Measurements from ENCODE around the gene ERVV-1. TPM values are rescaled to one million over a fixed set of nuclear protein-coding genes. Genes with fewer than 3 reads are reported as not detected.
"Not testable (repeated sequence)": the region's sequence is repeated elsewhere in the genome, so short reads cannot be mapped to it uniquely, and the experiment has no call there.

Gene ERVV-1
- not detected for polyA plus RNA-seq (2013, experiment 1 of 2)
- not detected for polyA plus RNA-seq (2013, experiment 2 of 2)

DNA sequence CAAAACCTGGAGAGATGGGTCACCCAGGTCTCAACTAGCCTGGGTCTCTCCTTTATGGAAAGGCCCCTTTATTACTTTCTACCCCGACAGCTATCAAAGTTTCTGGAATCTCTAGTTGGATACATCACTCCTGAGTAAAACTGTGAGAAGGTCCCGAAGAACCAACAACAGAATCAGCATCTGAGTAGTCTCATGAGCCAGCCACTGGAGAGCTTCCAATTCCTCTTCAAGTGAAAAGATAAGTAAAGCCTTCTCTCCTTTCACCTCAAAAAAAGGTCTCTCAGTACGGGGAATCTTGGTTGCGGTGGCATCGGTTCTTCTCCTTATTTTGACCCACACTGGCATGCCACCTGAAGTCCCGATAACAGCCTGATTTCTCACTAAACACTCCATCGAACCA, at the start of gene ERVV-1:
Gene ERVV-1, plus strand, starts transcription at position 301 of the 400 bp plus-strand sequence. CDS start 170 bp downstream, outside the sequence.
- 92% methylated on average over 7 of the region's 7 CpGs for WGBS
- Histone ChIP-seq H3K27me3 (ENCODE audit: insufficient read depth, low read length) (no peaks in the 10 kb centered on the region), H3K9ac (ENCODE audit: low read depth, low read length) (no peak within 1 kb of the TSS), H3K4me1 (ENCODE audit: insufficient read depth, low read length) (no peaks in the 10 kb centered on the region), H3K36me3 (ENCODE audit: insufficient read depth, low read length) (no peaks in the 10 kb centered on the region), H3K9me3 (ENCODE audit: insufficient read depth, low read depth, low read length) (no peaks in the 10 kb centered on the region), H3K4me3 (ENCODE audit: low read length) (no peak within 1 kb of the TSS), H3K27ac (ENCODE audit: low read depth, low read length) (no peak within 1 kb of the TSS)

- Histone ChIP-seq H3K4me3 (ENCODE audit: low read length) (no peak overlapping the region), H3K9ac (ENCODE audit: low read depth, low read length) (no peak overlapping the region), H3K4me1 (ENCODE audit: insufficient read depth, low read length) (peaks cover 8% of the 10 kb centered on the region), H3K36me3 (ENCODE audit: insufficient read depth, low read length) (peaks cover 9% of the 10 kb centered on the region; the same call in 1 of the 2 replicates), H3K27ac (ENCODE audit: low read depth, low read length) (no peak overlapping the region), H3K27me3 (ENCODE audit: insufficient read depth, low read length) (no peaks in the 10 kb centered on the region), H3K9me3 (ENCODE audit: insufficient read depth, low read depth, low read length) (peaks cover 9% of the 10 kb centered on the region; the same call in 1 of the 2 replicates)
- 100% methylated on average over 2 of the region's 2 CpGs for WGBS
Observed at GRCh38 chr19:52967772-52968171, 45.9 kb upstream of the ERVV-1 start.

- Histone ChIP-seq H3K36me3 (ENCODE audit: insufficient read depth, low read length) (peaks cover 17% of the 10 kb centered on the region), H3K27ac (ENCODE audit: low read depth, low read length) (no peak overlapping the region), H3K9ac (ENCODE audit: low read depth, low read length) (no peak overlapping the region), H3K4me3 (ENCODE audit: low read length) (no peak overlapping the region), H3K4me1 (ENCODE audit: insufficient read depth, low read length) (no peaks in the 10 kb centered on the region), H3K9me3 (ENCODE audit: insufficient read depth, low read depth, low read length) (peaks cover 13% of the 10 kb centered on the region; the same call in 1 of the 2 replicates), H3K27me3 (ENCODE audit: insufficient read depth, low read length) (no peaks in the 10 kb centered on the region)
- 64% methylated on average over 4 of the region's 4 CpGs for WGBS
Observed at GRCh38 chr19:52981329-52981728, 32.4 kb upstream of the ERVV-1 start.

GRCh38 chr19:52983167-52983566, 30.6 kb upstream of the ERVV-1 start:
- H3K27ac ChIP-seq (ENCODE audit: low read depth, low read length); H3K9ac ChIP-seq (ENCODE audit: low read depth, low read length); H3K4me3 ChIP-seq (ENCODE audit: low read length); H3K27me3 ChIP-seq (ENCODE audit: insufficient read depth, low read length); H3K4me1 ChIP-seq (ENCODE audit: insufficient read depth, low read length): not testable (repeated sequence)
- 84% methylated on average over 3 of the region's 3 CpGs for WGBS
- peaks cover 18% of the 10 kb centered on the region; the same call in 1 of the 2 replicates for H3K9me3 ChIP-seq (ENCODE audit: insufficient read depth, low read depth, low read length)
- peaks cover 19% of the 10 kb centered on the region for H3K36me3 ChIP-seq (ENCODE audit: insufficient read depth, low read length)

DNA sequence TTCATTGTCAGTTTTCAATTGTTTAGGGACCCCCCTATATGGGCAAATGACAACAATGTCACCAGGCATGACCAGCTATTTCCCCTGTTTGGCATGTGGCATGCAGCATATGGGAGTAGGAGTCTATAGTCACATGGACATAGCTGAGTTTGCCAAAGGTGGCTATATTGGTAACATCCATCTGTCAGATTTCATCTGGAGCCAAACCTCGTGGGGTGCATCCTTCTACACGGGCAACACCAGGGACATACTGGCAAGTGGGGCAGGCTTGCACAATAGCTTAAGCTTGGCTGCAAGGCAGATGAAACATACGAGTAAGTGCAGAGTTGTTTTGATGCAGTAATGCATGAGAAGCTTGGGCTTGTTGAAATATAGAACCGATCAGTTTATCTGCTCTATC, 26.5 kb upstream of the ERVV-1 start:
- Histone ChIP-seq H3K27me3 (ENCODE audit: insufficient read depth, low read length) (peaks cover 10% of the 10 kb centered on the region), H3K4me1 (ENCODE audit: insufficient read depth, low read length) (no peaks in the 10 kb centered on the region; the same call in 1 of the 2 replicates), H3K9ac (ENCODE audit: low read depth, low read length) (no peak overlapping the region), H3K9me3 (ENCODE audit: insufficient read depth, low read depth, low read length) (peaks cover 18% of the 10 kb centered on the region; the same call in 1 of the 2 replicates), H3K36me3 (ENCODE audit: insufficient read depth, low read length) (peaks cover 19% of the 10 kb centered on the region), H3K4me3 (ENCODE audit: low read length) (no peak overlapping the region), H3K27ac (ENCODE audit: low read depth, low read length) (no peak overlapping the region)
- 92% methylated on average over 4 of the region's 4 CpGs for WGBS

GRCh38 chr19:52988506-52988905, 25.2 kb upstream of the ERVV-1 start:
- no peak overlapping the region for H3K9ac ChIP-seq (ENCODE audit: low read depth, low read length)
- H3K9me3 ChIP-seq (ENCODE audit: insufficient read depth, low read depth, low read length): peaks cover 18% of the 10 kb centered on the region; the same call in 1 of the 2 replicates
- WGBS: 97% methylated on average over 4 of the region's 5 CpGs
- peaks cover 19% of the 10 kb centered on the region for H3K36me3 ChIP-seq (ENCODE audit: insufficient read depth, low read length)
- no peaks in the 10 kb centered on the region; the same call in 1 of the 2 replicates for H3K4me1 ChIP-seq (ENCODE audit: insufficient read depth, low read length)
- peaks cover 19% of the 10 kb centered on the region for H3K27me3 ChIP-seq (ENCODE audit: insufficient read depth, low read length)
- no peak overlapping the region for H3K4me3 ChIP-seq (ENCODE audit: low read length)
- H3K27ac ChIP-seq (ENCODE audit: low read depth, low read length): no peak overlapping the region

- H3K27me3 ChIP-seq (ENCODE audit: insufficient read depth, low read length): peaks cover 19% of the 10 kb centered on the region
- peaks cover 6% of the 10 kb centered on the region; the same call in 1 of the 2 replicates for H3K9me3 ChIP-seq (ENCODE audit: insufficient read depth, low read depth, low read length)
- H3K4me1 ChIP-seq (ENCODE audit: insufficient read depth, low read length): no peaks in the 10 kb centered on the region; the same call in 1 of the 2 replicates
- WGBS: 92% methylated on average over 16 of the region's 16 CpGs
- no peak overlapping the region for H3K27ac ChIP-seq (ENCODE audit: low read depth, low read length)
- H3K9ac ChIP-seq (ENCODE audit: low read depth, low read length): no peak overlapping the region
- no peak overlapping the region for H3K4me3 ChIP-seq (ENCODE audit: low read length)
- H3K36me3 ChIP-seq (ENCODE audit: insufficient read depth, low read length): peaks cover 5% of the 10 kb centered on the region
Observed at GRCh38 chr19:52990759-52991418, 22.8 kb upstream of the ERVV-1 start.

DNA sequence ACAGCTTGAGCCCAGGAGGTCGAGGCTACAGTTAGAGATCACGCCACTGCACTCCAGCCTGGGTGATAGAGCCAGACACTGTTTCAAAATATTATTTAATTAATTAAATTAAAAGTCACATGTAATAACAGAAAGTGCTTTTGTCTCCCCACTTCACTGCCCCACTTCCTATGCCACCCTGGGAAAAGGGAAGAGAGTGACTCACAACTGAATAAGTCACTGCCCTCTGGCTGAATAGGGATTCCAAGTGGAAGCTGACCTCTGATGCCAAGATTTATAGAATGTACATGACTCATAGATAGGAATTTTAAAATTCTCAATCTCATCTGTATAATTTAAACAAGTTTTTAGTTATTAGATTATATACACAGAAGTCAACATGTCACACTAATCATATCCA, 22.2 kb upstream of the ERVV-1 start:
- no peak overlapping the region for H3K27ac ChIP-seq (ENCODE audit: low read depth, low read length)
- H3K36me3 ChIP-seq (ENCODE audit: insufficient read depth, low read length): peaks cover under 1% of the 10 kb centered on the region; the same call in 1 of the 2 replicates
- no peak overlapping the region for H3K9ac ChIP-seq (ENCODE audit: low read depth, low read length)
- 88% methylated on average over 1 of the region's 2 CpGs for WGBS
- peaks cover 19% of the 10 kb centered on the region for H3K27me3 ChIP-seq (ENCODE audit: insufficient read depth, low read length)
- no peak overlapping the region for H3K4me3 ChIP-seq (ENCODE audit: low read length)
- peaks cover 5% of the 10 kb centered on the region; the same call in 1 of the 2 replicates for H3K9me3 ChIP-seq (ENCODE audit: insufficient read depth, low read depth, low read length)
- no peaks in the 10 kb centered on the region; the same call in 1 of the 2 replicates for H3K4me1 ChIP-seq (ENCODE audit: insufficient read depth, low read length)

- H3K27ac ChIP-seq (ENCODE audit: low read depth, low read length): no peak overlapping the region
- no peak overlapping the region for H3K9ac ChIP-seq (ENCODE audit: low read depth, low read length)
- peak overlapping the region; percentile 66 for H3K4me3 ChIP-seq (ENCODE audit: low read length)
- H3K36me3 ChIP-seq (ENCODE audit: insufficient read depth, low read length): no peaks in the 10 kb centered on the region
- H3K9me3 ChIP-seq (ENCODE audit: insufficient read depth, low read depth, low read length): no peaks in the 10 kb centered on the region
- no peaks in the 10 kb centered on the region; the same call in 1 of the 2 replicates for H3K4me1 ChIP-seq (ENCODE audit: insufficient read depth, low read length)
- WGBS: 27% methylated on average over 26 of the region's 26 CpGs
- H3K27me3 ChIP-seq (ENCODE audit: insufficient read depth, low read length): peaks cover 19% of the 10 kb centered on the region
Observed at GRCh38 chr19:52992109-52993004, 21.4 kb upstream of the ERVV-1 start.

DNA sequence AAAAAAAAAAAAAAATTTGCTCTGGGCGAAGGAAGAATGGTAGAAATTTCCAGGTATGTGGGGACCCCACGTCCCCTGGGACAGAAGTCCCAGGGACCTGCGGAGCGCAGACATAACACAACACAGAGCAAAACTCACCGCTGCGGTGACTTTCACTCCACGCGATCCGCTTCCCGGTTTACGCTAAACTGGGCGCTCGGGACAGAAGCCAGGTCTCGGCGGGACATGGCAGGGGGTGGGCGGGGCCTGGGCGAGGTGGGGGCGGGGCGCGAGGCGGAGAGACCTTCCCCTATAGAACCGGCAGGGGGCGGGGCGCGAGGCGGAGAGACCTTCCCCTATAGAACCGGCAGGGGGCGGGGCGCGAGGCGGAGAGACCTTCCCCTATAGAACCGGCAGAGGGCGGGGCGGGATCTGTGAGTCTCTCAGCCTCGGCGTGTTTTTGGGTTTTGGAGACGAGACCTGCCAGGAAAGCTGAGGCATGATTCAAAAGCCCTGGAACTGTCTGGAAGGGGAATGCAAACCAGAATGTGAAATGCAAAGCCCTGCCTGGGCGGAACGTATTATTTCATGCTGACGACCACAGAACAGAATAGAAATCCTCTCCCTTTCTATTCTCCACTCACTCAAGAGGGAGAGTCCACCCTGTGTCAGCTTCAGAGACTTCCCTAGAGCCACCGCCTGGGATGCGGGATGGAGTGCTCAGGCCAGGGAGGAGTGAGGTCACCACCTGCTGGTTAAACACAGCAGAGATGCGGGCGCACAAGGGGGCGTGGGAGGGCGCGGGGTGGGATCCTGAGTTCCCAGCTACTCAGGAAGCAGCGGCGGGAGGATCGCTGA, 20.2 kb upstream of the ERVV-1 start:
- peaks cover 25% of the 10 kb centered on the region for H3K27me3 ChIP-seq (ENCODE audit: insufficient read depth, low read length)
- WGBS: 3% methylated on average over 49 of the region's 50 CpGs
- no peaks in the 10 kb centered on the region for H3K36me3 ChIP-seq (ENCODE audit: insufficient read depth, low read length)
- peaks cover 5% of the 10 kb centered on the region for H3K4me1 ChIP-seq (ENCODE audit: insufficient read depth, low read length)
- peak overlapping the region; percentile 42; the same call in 1 of the 2 replicates for H3K9ac ChIP-seq (ENCODE audit: low read depth, low read length)
- H3K4me3 ChIP-seq (ENCODE audit: low read length): peak overlapping the region; percentile 66
- peak overlapping the region; percentile 32; the same call in 1 of the 2 replicates for H3K27ac ChIP-seq (ENCODE audit: low read depth, low read length)
- no peaks in the 10 kb centered on the region for H3K9me3 ChIP-seq (ENCODE audit: insufficient read depth, low read depth, low read length)
